KBM-7 (cell line): ENCODE data around the gene TNXB.
"Not testable (repeated sequence)": the region's sequence is repeated elsewhere in the genome, so short reads cannot be mapped to it uniquely, and the experiment has no call there.

Experiments
- DNase-seq: peaks from one replicate; pipeline ENCODE4 v3.0.0-alpha.2; 2015
- in situ Hi-C: fragments of 300-500 bp; cut with MboI; formaldehyde crosslinking; loops from 2 replicates; pipeline ENCODE4 v1.14.3; 2020; ENCODE audit warnings: low sequenced_read_pairs, low pct_unique_long_range_greater_than_20kb, mixed read lengths

TNXB gene

GRCh38 chr6:32047084-32047478 lies 62.1 kb downstream of the TNXB start:
- no peak for DNase-seq

GRCh38 chr6:32046450-32047083 lies 62.6 kb downstream of the TNXB start:
- in situ Hi-C loops, result no loop called here
- DNase-seq, result no peak

More at GRCh38 chr6:32047084-32047478, 62.1 kb downstream of the TNXB start:
- in situ Hi-C loops, result no loop called here

GRCh38 chr6:32045811-32046449 lies 63.2 kb downstream of the TNXB start:
- in situ Hi-C loops, result no loop called here
- no peak for DNase-seq

GRCh38 chr6:32044916-32045315 lies 64.2 kb downstream of the TNXB start:
- in situ Hi-C loops, DNase-seq: not testable (repeated sequence)

GRCh38 chr6:32043589-32044380 lies 65.4 kb downstream of the TNXB start:
- DNase-seq, in situ Hi-C loops: not testable (repeated sequence)

GRCh38 chr6:32042276-32042675 lies 66.9 kb downstream of the TNXB start:
- in situ Hi-C loops, DNase-seq: not testable (repeated sequence)

GRCh38 chr6:32041385-32041784 lies 67.8 kb downstream of the TNXB start:
- DNase-seq, in situ Hi-C loops: not testable (repeated sequence)

GRCh38 chr6:32041050-32041321 lies 68.2 kb downstream of the TNXB start:
- DNase-seq, in situ Hi-C loops: not testable (repeated sequence)

GRCh38 chr6:32040299-32041049 lies 68.7 kb downstream of the TNXB start:
- in situ Hi-C loops, DNase-seq: not testable (repeated sequence)

- DNase-seq, in situ Hi-C loops: not testable (repeated sequence)
Observed at GRCh38 chr6:32039321-32040274, 69.5 kb downstream of the TNXB start.

GRCh38 chr6:32038878-32039277 lies 70.3 kb downstream of the TNXB start:
- DNase-seq, in situ Hi-C loops: not testable (repeated sequence)

- DNase-seq, in situ Hi-C loops: not testable (repeated sequence)
Observed at GRCh38 chr6:32037598-32038524, 71.3 kb downstream of the TNXB start, which contains the start of gene CYP21A2. Gene CYP21A2, plus strand, starts transcription at chr6:32038415. Its CDS starts 8 bp downstream, at chr6:32038423.

GRCh38 chr6:32037136-32037535 lies 72.0 kb downstream of the TNXB start:
- DNase-seq, in situ Hi-C loops: not testable (repeated sequence)

GRCh38 chr6:32035283-32036013 lies 73.7 kb downstream of the TNXB start:
- DNase-seq, result not testable (repeated sequence)

GRCh38 chr6:32029553-32029952 lies 79.6 kb downstream of the TNXB start:
- in situ Hi-C loops, DNase-seq: not testable (repeated sequence)

More at GRCh38 chr6:32035283-32036013, 73.7 kb downstream of the TNXB start:
- in situ Hi-C loops, result not testable (repeated sequence)

GRCh38 chr6:32028631-32029030 lies 80.5 kb downstream of the TNXB start:
- in situ Hi-C loops, DNase-seq: not testable (repeated sequence)

- in situ Hi-C loops, DNase-seq: not testable (repeated sequence)
Observed at GRCh38 chr6:32022100-32022499, 87.0 kb downstream of the TNXB start.
